SK-N-MC (cell line): ENCODE measurements around the gene WDTC1.

Experiments used
- EZH2 ChIP-seq: fragments of 200-600 bp; sonication (generic); IDR thresholded peaks from one replicate; pipeline ENCODE4 v1.6.1; 2017; ENCODE audit warnings: antibody characterized with exemption
- FOXP2 ChIP-seq: optimal IDR thresholded peaks from 2 replicates; pipeline ENCODE3; 2011; ENCODE audit warnings: mild to moderate bottlenecking, moderate library complexity; ENCODE audit not compliant: insufficient read depth; ENCODE audit errors: extremely low read length, control extremely low read depth
- POLR2AphosphoS5 ChIP-seq: IDR thresholded peaks from 2 replicates; pipeline ENCODE4 v1.6.1; 2012; ENCODE audit warnings: mild to moderate bottlenecking, low read depth, low read length, borderline replicate concordance

GRCh38 chr1:27346991-27347624 lies 112.7 kb downstream of the WDTC1 start:
- TF ChIP-seq EZH2 (no peak), POLR2AphosphoS5 (no peak), FOXP2 (no peak)
